WERI-Rb-1 (cell line): ENCODE data around the gene DNMT3B.
A peak's percentile ranks its signal among the peaks of the same experiment; 100 is the strongest.

ENCODE experiments used
- DNase-seq: peaks from one replicate; pipeline ENCODE4 v3.0.0-alpha.2; 2020
- H3K27ac ChIP-seq: fragments of 250-450 bp; sonication (Bioruptor Pico); 2 replicates; pipeline ENCODE4 v1.5.1; 2020; ENCODE audit warnings: mild to moderate bottlenecking, moderate library complexity
- H3K27me3 ChIP-seq: fragments of 250-450 bp; sonication (Bioruptor Pico); 2 replicates; pipeline ENCODE4 v1.5.1; 2021; ENCODE audit warnings: mild to moderate bottlenecking, low read depth, moderate library complexity; ENCODE audit not compliant: insufficient read depth, severe bottlenecking
- H3K36me3 ChIP-seq: fragments of 250-450 bp; sonication (Bioruptor Pico); 2 replicates; pipeline ENCODE4 v1.5.1; 2020; ENCODE audit warnings: mild to moderate bottlenecking, moderate library complexity
- H3K4me3 ChIP-seq: 2 replicates; pipeline ENCODE4 v1.5.1; 2011; ENCODE audit warnings: low read depth, mild to moderate bottlenecking, control low read depth, low read length
- H3K9me3 ChIP-seq: fragments of 250-450 bp; sonication (Bioruptor Pico); 2 replicates; pipeline ENCODE4 v1.5.1; 2021; ENCODE audit warnings: mild to moderate bottlenecking, moderate library complexity; ENCODE audit not compliant: severe bottlenecking
- TF ChIP-seq, protein P1 (sequence below): IDR thresholded peaks from 2 replicates; pipeline ENCODE4 v1.5.1; 2011; ENCODE audit warnings: low read depth, mild to moderate bottlenecking, control low read depth, inconsistent platforms, low read length

DNMT3B gene

DNA sequence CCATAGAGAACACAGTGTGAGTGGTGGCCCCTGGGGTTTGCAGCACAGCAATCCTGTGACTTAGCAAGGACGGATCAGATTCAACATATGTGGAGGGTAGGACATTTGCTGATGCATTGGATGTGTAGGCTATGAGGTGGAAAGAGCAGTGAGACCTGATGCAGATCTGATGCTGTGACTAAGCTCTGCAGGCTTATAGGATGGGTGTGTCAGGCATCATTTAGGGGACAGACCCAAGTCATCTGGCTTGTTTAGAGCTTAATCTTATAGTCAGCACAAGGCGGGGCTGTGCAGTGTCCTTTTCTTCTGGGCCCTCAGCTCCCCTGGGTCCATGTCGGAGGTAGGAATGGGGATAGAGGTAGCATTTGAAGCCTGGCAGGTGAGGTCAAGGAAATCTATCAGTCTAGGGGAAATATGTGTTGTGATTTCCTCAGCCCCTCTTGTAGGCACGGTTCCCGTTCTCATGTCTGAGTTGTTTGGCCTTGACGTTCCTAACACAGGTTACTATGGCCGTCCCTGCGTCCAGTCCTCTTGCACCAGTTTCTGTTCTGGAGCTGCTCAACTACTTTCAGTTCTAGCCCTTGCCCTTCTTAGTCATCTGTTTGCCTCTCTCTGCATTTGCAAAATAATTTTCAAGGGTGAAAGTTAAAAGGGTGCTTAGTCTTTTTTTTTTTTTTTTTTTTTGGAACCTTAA lies 42.0 kb downstream of the DNMT3B start:
- TF ChIP-seq, protein P1, sequence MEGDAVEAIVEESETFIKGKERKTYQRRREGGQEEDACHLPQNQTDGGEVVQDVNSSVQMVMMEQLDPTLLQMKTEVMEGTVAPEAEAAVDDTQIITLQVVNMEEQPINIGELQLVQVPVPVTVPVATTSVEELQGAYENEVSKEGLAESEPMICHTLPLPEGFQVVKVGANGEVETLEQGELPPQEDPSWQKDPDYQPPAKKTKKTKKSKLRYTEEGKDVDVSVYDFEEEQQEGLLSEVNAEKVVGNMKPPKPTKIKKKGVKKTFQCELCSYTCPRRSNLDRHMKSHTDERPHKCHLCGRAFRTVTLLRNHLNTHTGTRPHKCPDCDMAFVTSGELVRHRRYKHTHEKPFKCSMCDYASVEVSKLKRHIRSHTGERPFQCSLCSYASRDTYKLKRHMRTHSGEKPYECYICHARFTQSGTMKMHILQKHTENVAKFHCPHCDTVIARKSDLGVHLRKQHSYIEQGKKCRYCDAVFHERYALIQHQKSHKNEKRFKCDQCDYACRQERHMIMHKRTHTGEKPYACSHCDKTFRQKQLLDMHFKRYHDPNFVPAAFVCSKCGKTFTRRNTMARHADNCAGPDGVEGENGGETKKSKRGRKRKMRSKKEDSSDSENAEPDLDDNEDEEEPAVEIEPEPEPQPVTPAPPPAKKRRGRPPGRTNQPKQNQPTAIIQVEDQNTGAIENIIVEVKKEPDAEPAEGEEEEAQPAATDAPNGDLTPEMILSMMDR, result no peak

DNA sequence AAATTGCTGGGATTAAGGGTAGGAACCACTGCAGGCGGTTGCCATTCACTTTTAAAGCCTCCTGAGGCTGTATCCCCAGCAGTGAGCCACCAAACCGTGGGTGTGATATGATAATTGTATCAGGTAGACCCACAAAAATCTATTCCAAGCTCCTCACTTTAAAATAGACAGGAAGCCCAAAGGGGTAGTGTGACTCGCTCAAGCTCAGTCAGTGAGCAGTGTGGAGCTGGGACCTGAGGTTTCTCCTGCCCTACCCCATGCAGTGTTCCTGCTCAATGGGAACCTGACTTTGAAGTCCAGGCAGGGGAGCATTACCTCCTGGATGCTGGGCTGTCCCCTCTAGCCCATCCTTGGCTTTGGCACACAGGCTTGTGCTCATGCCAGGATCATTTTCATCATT lies 42.6 kb downstream of the DNMT3B start:
- H3K27me3 ChIP-seq, result no peaks in the 10 kb centered on the region
- DNase-seq, result no peak
- H3K36me3 ChIP-seq, result peaks cover 7% of the 10 kb centered on the region; the same call in 1 of the 2 replicates
- no peaks in the 10 kb centered on the region for H3K9me3 ChIP-seq
- no peak overlapping the region for H3K27ac ChIP-seq
- TF ChIP-seq, protein P1, result no peak
- H3K4me3 ChIP-seq, result no peak overlapping the region

More for the DNA sequence above, 42.0 kb downstream of the DNMT3B start:
- no peak overlapping the region for H3K27ac ChIP-seq
- H3K9me3 ChIP-seq, result no peaks in the 10 kb centered on the region
- H3K4me3 ChIP-seq, result no peak overlapping the region
- H3K36me3 ChIP-seq, result peaks cover 7% of the 10 kb centered on the region; the same call in 1 of the 2 replicates
- H3K27me3 ChIP-seq, result no peaks in the 10 kb centered on the region
- DNase-seq, result no peak

DNA sequence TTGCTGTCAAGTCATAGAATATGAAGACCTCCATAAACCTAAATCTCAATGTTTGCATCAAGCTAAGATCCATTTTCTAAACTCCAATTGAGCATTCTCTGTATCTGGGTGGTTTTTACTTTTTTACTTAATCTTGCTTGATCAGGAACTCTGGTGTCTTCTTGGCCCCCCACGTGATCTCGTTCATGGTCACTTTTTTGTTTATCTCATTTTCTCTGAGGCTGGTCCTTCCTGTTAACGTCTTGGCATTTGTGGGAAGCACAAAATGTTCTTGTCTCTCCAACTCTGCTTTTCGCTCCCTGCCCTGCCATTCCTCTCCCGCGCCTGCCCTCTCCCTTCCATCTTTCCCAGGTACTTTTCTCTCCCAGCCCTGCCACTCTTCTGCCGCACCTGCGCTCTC lies 43.5 kb downstream of the DNMT3B start:
- H3K27me3 ChIP-seq, result no peaks in the 10 kb centered on the region
- TF ChIP-seq, protein P1, result no peak
- H3K9me3 ChIP-seq, result no peaks in the 10 kb centered on the region
- DNase-seq, result no peak
- H3K4me3 ChIP-seq, result no peak overlapping the region
- H3K36me3 ChIP-seq, result peaks cover 6% of the 10 kb centered on the region; the same call in 1 of the 2 replicates
- no peak overlapping the region; the same call in 1 of the 2 replicates for H3K27ac ChIP-seq

DNA sequence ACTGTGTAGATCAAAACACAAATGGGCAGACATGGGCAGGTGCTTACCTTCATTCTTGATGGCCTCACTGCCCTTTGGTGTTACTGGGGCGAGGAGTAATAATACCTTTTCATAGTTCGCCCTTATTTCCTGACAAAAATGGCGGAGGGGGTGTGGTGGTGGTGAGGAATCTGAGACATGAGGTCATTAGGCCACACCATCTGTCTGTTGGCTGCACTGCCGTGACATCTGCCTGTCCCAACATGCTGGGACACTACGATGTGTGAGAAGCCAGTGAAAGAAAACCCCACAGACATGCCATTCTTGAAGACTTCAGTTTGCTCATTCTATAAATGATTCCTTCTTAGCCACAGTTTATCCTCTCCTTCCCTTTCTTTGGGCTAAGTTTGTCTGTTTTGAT lies 44.2 kb downstream of the DNMT3B start:
- H3K27me3 ChIP-seq, result no peaks in the 10 kb centered on the region
- no peak overlapping the region for H3K4me3 ChIP-seq
- TF ChIP-seq, protein P1, result no peak
- peak; percentile 53 for DNase-seq
- H3K36me3 ChIP-seq, result no peaks in the 10 kb centered on the region; the same call in 1 of the 2 replicates
- peak overlapping the region; percentile 54 for H3K27ac ChIP-seq
- no peaks in the 10 kb centered on the region for H3K9me3 ChIP-seq

DNA sequence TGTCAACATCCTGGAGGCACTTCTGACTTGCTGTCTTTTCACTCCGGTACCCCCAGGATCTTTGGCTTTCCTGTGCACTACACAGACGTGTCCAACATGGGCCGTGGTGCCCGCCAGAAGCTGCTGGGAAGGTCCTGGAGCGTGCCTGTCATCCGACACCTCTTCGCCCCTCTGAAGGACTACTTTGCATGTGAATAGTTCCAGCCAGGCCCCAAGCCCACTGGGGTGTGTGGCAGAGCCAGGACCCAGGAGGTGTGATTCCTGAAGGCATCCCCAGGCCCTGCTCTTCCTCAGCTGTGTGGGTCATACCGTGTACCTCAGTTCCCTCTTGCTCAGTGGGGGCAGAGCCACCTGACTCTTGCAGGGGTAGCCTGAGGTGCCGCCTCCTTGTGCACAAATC lies 45.5 kb downstream of the DNMT3B start:
- Histone ChIP-seq H3K27me3 (no peaks in the 10 kb centered on the region), H3K27ac (no peak overlapping the region), H3K4me3 (no peak overlapping the region), H3K36me3 (no peaks in the 10 kb centered on the region), H3K9me3 (no peaks in the 10 kb centered on the region)
- TF ChIP-seq, protein P1, result no peak
- DNase-seq, result no peak

DNA sequence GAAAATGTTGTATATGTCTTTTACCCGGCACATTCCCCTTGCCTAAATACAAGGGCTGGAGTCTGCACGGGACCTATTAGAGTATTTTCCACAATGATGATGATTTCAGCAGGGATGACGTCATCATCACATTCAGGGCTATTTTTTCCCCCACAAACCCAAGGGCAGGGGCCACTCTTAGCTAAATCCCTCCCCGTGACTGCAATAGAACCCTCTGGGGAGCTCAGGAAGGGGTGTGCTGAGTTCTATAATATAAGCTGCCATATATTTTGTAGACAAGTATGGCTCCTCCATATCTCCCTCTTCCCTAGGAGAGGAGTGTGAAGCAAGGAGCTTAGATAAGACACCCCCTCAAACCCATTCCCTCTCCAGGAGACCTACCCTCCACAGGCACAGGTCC lies 46.3 kb downstream of the DNMT3B start:
- no peaks in the 10 kb centered on the region for H3K36me3 ChIP-seq
- TF ChIP-seq, protein P1, result no peak

More for the DNA sequence above, 46.3 kb downstream of the DNMT3B start:
- no peak overlapping the region for H3K27ac ChIP-seq
- no peaks in the 10 kb centered on the region for H3K27me3 ChIP-seq
- H3K9me3 ChIP-seq, result no peaks in the 10 kb centered on the region
- no peak overlapping the region for H3K4me3 ChIP-seq
- no peak for DNase-seq
